AG04450 (cell line): Measurements from ENCODE around the gene AKIRIN2. TPM values are rescaled to one million over a fixed set of nuclear protein-coding genes. Genes with fewer than 3 reads are reported as not detected.
A peak's percentile ranks its signal among the peaks of the same experiment; 100 is the strongest.
"Not testable (repeated sequence)": the region's sequence is repeated elsewhere in the genome, so short reads cannot be mapped to it uniquely, and the experiment has no call there.

Experiments
- CTCF ChIA-PET: fragments of 300-600, 350-600 bp; formaldehyde crosslinking; extraction: SDS; loops from one replicate; lab custom pipeline; 2022; ENCODE audit warnings: antibody characterized with exemption, inconsistent platforms; lab: Charles Lee
- POLR2A ChIA-PET: fragments of 350-600 bp; formaldehyde crosslinking; extraction: SDS; loops from one replicate; lab custom pipeline; 2021; ENCODE audit warnings: antibody characterized with exemption, inconsistent platforms; lab: Yijun Ruan, JAX
- DNase-seq: peaks from one replicate; pipeline ENCODE4 v3.0.0-alpha.2; 2011; ENCODE audit warnings: low read depth, low spot score
- H3K27ac ChIP-seq: one replicate; pipeline ENCODE4 v1.5.1; 2012; ENCODE audit warnings: low read depth, low read length, control low read depth
- H3K27me3 ChIP-seq: one replicate; pipeline ENCODE4 v1.6.0; 2012; ENCODE audit warnings: low read length; ENCODE audit not compliant: control insufficient read depth, insufficient read depth
- H3K4me3 ChIP-seq: 2 replicates; pipeline ENCODE4 v1.5.1; 2011; ENCODE audit warnings: mild to moderate bottlenecking, low read depth, low read length, control low read depth
- H3K9me3 ChIP-seq: 2 replicates; pipeline ENCODE4 v1.5.1; 2012; ENCODE audit warnings: low read length; ENCODE audit not compliant: control insufficient read depth, insufficient read depth
- CTCF ChIP-seq: IDR thresholded peaks from 2 replicates; pipeline ENCODE4 v1.5.1; 2011; ENCODE audit warnings: low read depth, low read length, control low read depth, inconsistent platforms
- polyA plus RNA-seq: library from polyadenylated mRNA; depleted of rRNA; stranded (reverse); fragments of >200 nt; gene quantifications from 2 replicates; pipeline ENCODE4 v1.2.3, GENCODE V29; 2011

Gene AKIRIN2
- polyA plus RNA-seq, 1 experiment, result 30.4 TPM

GRCh38 chr6:87721311-87721710 lies 19.3 kb upstream of the AKIRIN2 start:
- DNase-seq, result no peak
- no peaks in the 10 kb centered on the region for H3K27me3 ChIP-seq
- CTCF ChIA-PET, result interaction anchor here (0.6 to 1.8 kb wide), 2 partner anchors 33 to 51 kb away, joined by 3 to 4 read pairs; no protein-coding TSS in a partner anchor
- no peaks in the 10 kb centered on the region for H3K9me3 ChIP-seq
- POLR2A ChIA-PET, result interaction anchor here (0.6 to 0.9 kb wide), 2 partner anchors 23 to 48 kb away, joined by 3 to 9 read pairs; no protein-coding TSS in a partner anchor
- H3K27ac ChIP-seq, result peak overlapping the region; percentile 23
- no peak overlapping the region for H3K4me3 ChIP-seq
- TF ChIP-seq CTCF, result no peak

- DNase-seq, result no peak
- ChIA-PET CTCF (interaction anchor here (0.6 to 1.3 kb wide), 2 partner anchors 102 to 113 kb away, joined by 3 to 4 read pairs; no protein-coding TSS in a partner anchor), POLR2A (interaction anchor here (0.5 to 1.3 kb wide), 2 partner anchors 17 to 196 kb away, joined by 4 to 6 read pairs; no protein-coding TSS in a partner anchor)
Observed at GRCh38 chr6:87718662-87719433, 16.8 kb upstream of the AKIRIN2 start.

GRCh38 chr6:87716928-87717614 lies 15.0 kb upstream of the AKIRIN2 start:
- CTCF ChIA-PET, result interaction anchor here (0.7 kb wide), 1 partner anchor 12 kb away, joined by 3 read pairs; no protein-coding TSS in a partner anchor
- H3K27ac ChIP-seq, result no peak overlapping the region
- no peak overlapping the region for H3K4me3 ChIP-seq
- TF ChIP-seq CTCF, result no peak
- no peak for DNase-seq
- POLR2A ChIA-PET, result no interaction called here
- no peaks in the 10 kb centered on the region for H3K9me3 ChIP-seq
- H3K27me3 ChIP-seq, result no peaks in the 10 kb centered on the region

More at GRCh38 chr6:87718662-87719433, 16.8 kb upstream of the AKIRIN2 start:
- H3K4me3 ChIP-seq, result no peak overlapping the region
- TF ChIP-seq CTCF, result no peak
- H3K27ac ChIP-seq, result no peak overlapping the region
- no peaks in the 10 kb centered on the region for H3K9me3 ChIP-seq
- H3K27me3 ChIP-seq, result no peaks in the 10 kb centered on the region

GRCh38 chr6:87714093-87714842 lies 12.2 kb upstream of the AKIRIN2 start:
- ChIA-PET CTCF (interaction anchor here (0.5 to 0.8 kb wide), 2 partner anchors 11 to 14 kb away, joined by 3 to 7 read pairs; no protein-coding TSS in a partner anchor), POLR2A (interaction anchor here (1.0 to 1.3 kb wide), 2 partner anchors 9 to 12 kb away, joined by 5 to 8 read pairs; partner anchors contain the start of gene AKIRIN2)
- DNase-seq, result no peak
- Histone ChIP-seq H3K4me3 (no peak overlapping the region), H3K27me3 (no peaks in the 10 kb centered on the region), H3K27ac (peak overlapping the region; percentile 49), H3K9me3 (no peaks in the 10 kb centered on the region)
- TF ChIP-seq CTCF, result no peak

- DNase-seq, H3K27ac ChIP-seq, CTCF ChIA-PET, POLR2A ChIA-PET, H3K9me3 ChIP-seq, H3K4me3 ChIP-seq, H3K27me3 ChIP-seq: not testable (repeated sequence)
Observed at GRCh38 chr6:87712713-87713112, 10.7 kb upstream of the AKIRIN2 start.
